HG02610 (cell line): Measurements from ENCODE around the gene PPM1L.
"Not testable (repeated sequence)": the region's sequence is repeated elsewhere in the genome, so short reads cannot be mapped to it uniquely, and the experiment has no call there.

Experiments
- ATAC-seq: cut with Tn5 transposase; IDR thresholded peaks from one replicate; pipeline ENCODE4 v1.9.1; 2021; ENCODE audit warnings: mild to moderate bottlenecking, moderate library complexity; ENCODE audit not compliant: unreplicated experiment

PPM1L gene

GRCh38 chr3:160755776-160756304 is at the start of gene PPM1L:
Gene PPM1L (plus strand): TSS chr3:160756231.
- ATAC-seq, result peak; percentile 36

- ATAC-seq, result peak; percentile 69
Observed at GRCh38 chr3:160707187-160707794, 48.7 kb upstream of the PPM1L start.

- no peak for ATAC-seq
Observed at GRCh38 chr3:160709477-160710182, 46.4 kb upstream of the PPM1L start.

- ATAC-seq, result not testable (repeated sequence)
Observed at GRCh38 chr3:160713144-160713543, 42.9 kb upstream of the PPM1L start.

- no peak for ATAC-seq
Observed at GRCh38 chr3:160719710-160720109, 36.3 kb upstream of the PPM1L start.

GRCh38 chr3:160720123-160720746 is 35.8 kb upstream of the PPM1L start:
- no peak for ATAC-seq

GRCh38 chr3:160722331-160722730 is 33.7 kb upstream of the PPM1L start:
- ATAC-seq, result no peak

- no peak for ATAC-seq
Observed at GRCh38 chr3:160725338-160725737, 30.7 kb upstream of the PPM1L start.

GRCh38 chr3:160735826-160736225 is 20.2 kb upstream of the PPM1L start:
- ATAC-seq, result no peak

GRCh38 chr3:160738048-160738447 is 18.0 kb upstream of the PPM1L start:
- no peak for ATAC-seq

GRCh38 chr3:160739079-160739478 is 17.0 kb upstream of the PPM1L start:
- no peak for ATAC-seq

- ATAC-seq, result no peak
Observed at GRCh38 chr3:160746976-160747375, 9.1 kb upstream of the PPM1L start.

GRCh38 chr3:160747422-160747821 is 8.6 kb upstream of the PPM1L start:
- ATAC-seq, result no peak

GRCh38 chr3:160748231-160748630 is 7.8 kb upstream of the PPM1L start:
- ATAC-seq, result no peak

- no peak for ATAC-seq
Observed at GRCh38 chr3:160748787-160749186, 7.2 kb upstream of the PPM1L start.

- ATAC-seq, result no peak
Observed at GRCh38 chr3:160753953-160754352, 2.1 kb upstream of the PPM1L start.

- no peak for ATAC-seq
Observed at GRCh38 chr3:160754371-160754854, 1.6 kb upstream of the PPM1L start.

- peak; percentile 95 for ATAC-seq
Observed at GRCh38 chr3:160754855-160755747, 930 bp upstream of the PPM1L start.

GRCh38 chr3:160757233-160758106 is 1.4 kb downstream of the PPM1L start:
- ATAC-seq, result no peak
